Fibroblast of lung (primary cell): ENCODE results near the gene KCNMA1. TPM values are rescaled to one million over a fixed set of nuclear protein-coding genes. Genes with fewer than 3 reads are reported as not detected.

Experiments used
- DNase-seq, 2 donors: peaks; one replicate each; pipeline versions ENCODE4 v3.0.0 to v3.0.0-alpha.2; 2010; ENCODE audit warnings: low read depth in 2 of 2
- H2AFZ ChIP-seq: 2 replicates; pipeline ENCODE4 v1.5.1; 2012; ENCODE audit warnings: low read length, control low read depth, inconsistent platforms
- H3K27ac ChIP-seq: 2 replicates; pipeline ENCODE4 v1.5.1; 2011; ENCODE audit warnings: low read length, control low read depth; ENCODE audit not compliant: insufficient read depth
- H3K27me3 ChIP-seq: 2 replicates; pipeline ENCODE4 v1.5.1; 2011; ENCODE audit warnings: mild to moderate bottlenecking, low read length; ENCODE audit not compliant: control insufficient read depth, insufficient read depth
- H3K36me3 ChIP-seq: 2 replicates; pipeline ENCODE4 v1.5.1; 2011; ENCODE audit warnings: low read length; ENCODE audit not compliant: control insufficient read depth, insufficient read depth
- H3K4me1 ChIP-seq: 2 replicates; pipeline ENCODE4 v1.5.1; 2011; ENCODE audit warnings: low read length; ENCODE audit not compliant: control insufficient read depth, insufficient read depth; ENCODE audit errors: extremely low read depth
- H3K4me2 ChIP-seq: 2 replicates; pipeline ENCODE4 v1.5.1; 2011; ENCODE audit warnings: low read length, control low read depth; ENCODE audit not compliant: insufficient read depth; ENCODE audit errors: extremely low read depth
- H3K4me3 ChIP-seq, 4 experiments: fragments of 200-600 bp in 1 of 4; sonication (generic) in 1 of 4; replicated peaks in 1 of 4; 2 replicates each; pipeline ENCODE4 v1.5.1; 2011 to 2016; ENCODE audit warnings: low read length in 4 of 4, low read depth in 3 of 4, mild to moderate bottlenecking in 3 of 4, control low read depth in 2 of 4, inconsistent platforms in 1 of 4, mixed read lengths in 1 of 4; ENCODE audit not compliant: insufficient read depth in 1 of 4; ENCODE audit errors: control extremely low read depth in 1 of 4
- H3K79me2 ChIP-seq: 2 replicates; pipeline ENCODE4 v1.5.1; 2012; ENCODE audit warnings: mild to moderate bottlenecking, low read length, inconsistent platforms; ENCODE audit not compliant: control insufficient read depth, insufficient read depth
- H3K9ac ChIP-seq: 2 replicates; pipeline ENCODE4 v1.5.1; 2011; ENCODE audit warnings: mild to moderate bottlenecking, low read length, control low read depth; ENCODE audit not compliant: insufficient read depth
- H3K9me3 ChIP-seq: 2 replicates; pipeline ENCODE4 v1.5.1; 2012; ENCODE audit warnings: low read depth, low read length; ENCODE audit not compliant: control insufficient read depth, insufficient read depth
- H4K20me1 ChIP-seq: 2 replicates; pipeline ENCODE4 v1.5.1; 2011; ENCODE audit warnings: low read length; ENCODE audit not compliant: control insufficient read depth, insufficient read depth; ENCODE audit errors: extremely low read depth
- CTCF ChIP-seq, 2 donors: IDR thresholded peaks in 1 of 2; conservative IDR thresholded peaks in 1 of 2; 1 replicate in 1 of 2; 2 replicates in 1 of 2; pipeline ENCODE4 v1.5.1; 2011 to 2012; ENCODE audit warnings: low read length in 2 of 2, control low read depth in 1 of 2, inconsistent platforms in 1 of 2, low read depth in 1 of 2, mild to moderate bottlenecking in 1 of 2
- EZH2 ChIP-seq: IDR thresholded peaks from 2 replicates; pipeline ENCODE4 v1.5.1; 2012; ENCODE audit warnings: low read length, control low read depth, mild to moderate bottlenecking; ENCODE audit errors: missing control alignments
- polyA plus RNA-seq, 2 donors: library from polyadenylated mRNA; depleted of rRNA in 1 of 2; stranded (reverse) in 1 of 2; unstranded in 1 of 2; fragments of >200 nt; gene quantifications; 2 replicates each; pipeline ENCODE4 v1.2.1, GENCODE V29; 2011 to 2012; ENCODE audit warnings: missing spikeins in 1 of 2
- total RNA-seq: library from RNA; depleted of rRNA; stranded (reverse); fragments of >200 nt; gene quantifications from 2 replicates; pipeline ENCODE4 v1.2.1, GENCODE V29; 2014

KCNMA1 gene
- total and polyA plus RNA-seq, 2 donors (not counting 1 experiment from before 2014, with no cell fraction given), result 31.0 to 138 TPM

- Histone ChIP-seq H3K9ac (no peak overlapping the region), H3K27ac (no peak overlapping the region), H3K4me2 (no peak overlapping the region), H3K36me3 (no peaks in the 10 kb centered on the region), H3K4me1 (no peaks in the 10 kb centered on the region), H3K4me3 (no peak overlapping the region), H3K9me3 (no peaks in the 10 kb centered on the region), H3K79me2 (no peaks in the 10 kb centered on the region), H3K27me3 (no peaks in the 10 kb centered on the region), H4K20me1 (no peaks in the 10 kb centered on the region), H2AFZ (no peak overlapping the region)
- DNase-seq, result no peak
- no peak for TF ChIP-seq EZH2
- TF ChIP-seq CTCF (conservative IDR thresholded peaks at IDR 0.05 in 1 of 2, IDR thresholded peaks at IDR 0.05 in 1 of 2; ENCODE audit: low read depth in 1 of 2, low read length in 2 of 2), result no peak
These were observed 716.1 kb downstream of the KCNMA1 start for GRCh38 chr10:76921383-76922010.

- Histone ChIP-seq H3K36me3 (no peaks in the 10 kb centered on the region), H3K4me3 (no peak overlapping the region), H3K9me3 (no peaks in the 10 kb centered on the region), H3K4me1 (no peaks in the 10 kb centered on the region), H3K79me2 (no peaks in the 10 kb centered on the region), H4K20me1 (no peaks in the 10 kb centered on the region), H3K9ac (no peak overlapping the region), H2AFZ (no peak overlapping the region), H3K27ac (no peak overlapping the region), H3K4me2 (no peak overlapping the region), H3K27me3 (no peaks in the 10 kb centered on the region)
- TF ChIP-seq EZH2, result no peak
- no peak for TF ChIP-seq CTCF (conservative IDR thresholded peaks at IDR 0.05 in 1 of 2, IDR thresholded peaks at IDR 0.05 in 1 of 2; ENCODE audit: low read depth in 1 of 2, low read length in 2 of 2)
- no peak for DNase-seq
These were observed 717.0 kb downstream of the KCNMA1 start for GRCh38 chr10:76920581-76920980.

- Histone ChIP-seq H3K4me1 (no peaks in the 10 kb centered on the region), H3K4me2 (no peak overlapping the region), H3K36me3 (no peaks in the 10 kb centered on the region), H3K27ac (no peak overlapping the region), H2AFZ (no peak overlapping the region), H3K9me3 (no peaks in the 10 kb centered on the region), H3K4me3 (no peak overlapping the region), H3K27me3 (no peaks in the 10 kb centered on the region), H4K20me1 (no peaks in the 10 kb centered on the region), H3K9ac (no peak overlapping the region), H3K79me2 (no peaks in the 10 kb centered on the region)
- peak in 1 of 2 donors; percentile 1 for DNase-seq
- TF ChIP-seq CTCF (conservative IDR thresholded peaks at IDR 0.05 in 1 of 2, IDR thresholded peaks at IDR 0.05 in 1 of 2; ENCODE audit: low read depth in 1 of 2, low read length in 2 of 2), result no peak
These were observed 719.5 kb downstream of the KCNMA1 start for GRCh38 chr10:76918106-76918505.
